NCI-H748 (cell line): ENCODE results near the gene ALK.

Source experiments
- DNase-seq: peaks from one replicate; lab custom pipeline; 2025; ENCODE audit not compliant: unreplicated experiment; lab: John Stamatoyannopoulos, UW

Gene ALK

DNA sequence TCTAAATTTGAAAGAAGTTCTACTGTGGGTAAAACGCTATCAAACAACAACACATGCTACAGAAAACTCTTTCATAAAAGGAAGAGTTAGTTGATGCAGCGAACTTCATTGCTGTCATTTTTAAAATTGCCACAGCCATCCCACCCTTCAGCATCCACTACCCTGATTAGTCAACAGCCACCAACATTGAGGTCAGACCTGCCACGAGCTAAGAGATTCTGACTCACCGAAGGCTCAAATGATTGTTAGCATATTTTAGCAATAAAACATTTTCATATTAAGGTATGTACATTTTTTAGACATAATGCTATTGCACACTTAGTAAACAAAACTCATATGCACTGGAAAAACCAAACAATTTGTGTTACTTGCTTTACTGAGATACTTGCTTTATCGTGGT is 459.1 kb downstream of the ALK start:
- DNase-seq = no peak

DNA sequence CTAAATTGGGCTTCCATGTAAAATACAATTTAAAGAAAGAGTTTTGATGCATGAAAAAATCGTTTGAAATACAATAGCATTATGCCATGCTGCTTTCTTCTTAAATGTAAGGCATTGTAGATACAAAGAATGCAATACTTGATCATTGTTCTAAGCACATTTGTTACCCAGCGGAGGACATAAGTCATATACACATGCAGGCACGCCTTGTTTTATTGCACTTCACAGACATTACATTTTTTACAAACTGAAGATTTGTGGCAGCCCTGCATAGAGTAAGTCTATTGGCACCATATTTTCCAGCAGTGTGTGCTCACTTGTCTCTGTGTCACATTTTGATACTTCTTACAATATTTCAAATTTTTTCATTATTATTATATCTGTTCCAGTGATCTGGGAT is 461.2 kb downstream of the ALK start:
- no peak for DNase-seq

- DNase-seq = no peak
These were observed 461.8 kb downstream of the ALK start for GRCh38 chr2:29459445-29460179.

- no peak for DNase-seq
These were observed 465.0 kb downstream of the ALK start for GRCh38 chr2:29456429-29456828.

DNA sequence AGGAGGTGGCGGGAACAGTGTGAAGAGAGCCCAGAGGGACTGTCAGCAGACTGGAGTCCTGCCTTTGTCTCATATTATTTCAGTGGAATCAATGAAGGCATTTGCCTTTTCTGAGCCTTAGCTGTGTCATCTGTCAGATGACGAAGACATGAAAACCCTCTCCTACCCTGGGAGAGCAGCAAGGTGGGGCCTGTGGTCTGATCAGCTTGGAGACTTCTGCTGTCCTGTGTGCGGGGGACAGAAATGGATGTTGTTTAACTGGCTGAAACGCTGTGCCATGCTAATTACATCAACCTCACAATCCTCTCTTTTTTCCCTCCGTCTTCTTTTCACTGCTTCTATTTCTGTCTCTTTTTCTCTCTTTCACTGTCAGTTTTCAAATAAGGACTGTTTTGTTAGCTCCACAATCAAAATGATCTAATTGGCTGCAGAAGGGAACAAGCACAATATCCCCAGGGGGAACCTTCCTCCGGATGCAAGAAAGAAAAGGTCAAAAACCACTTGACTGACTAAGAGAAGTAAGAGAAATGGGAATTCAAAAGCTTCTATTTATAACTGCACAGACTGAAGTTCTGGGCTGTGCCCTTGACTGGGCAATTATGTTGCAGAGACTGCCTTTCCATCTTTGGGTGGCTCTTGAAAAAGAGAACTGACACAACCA is 466.1 kb downstream of the ALK start:
- no peak for DNase-seq

DNA sequence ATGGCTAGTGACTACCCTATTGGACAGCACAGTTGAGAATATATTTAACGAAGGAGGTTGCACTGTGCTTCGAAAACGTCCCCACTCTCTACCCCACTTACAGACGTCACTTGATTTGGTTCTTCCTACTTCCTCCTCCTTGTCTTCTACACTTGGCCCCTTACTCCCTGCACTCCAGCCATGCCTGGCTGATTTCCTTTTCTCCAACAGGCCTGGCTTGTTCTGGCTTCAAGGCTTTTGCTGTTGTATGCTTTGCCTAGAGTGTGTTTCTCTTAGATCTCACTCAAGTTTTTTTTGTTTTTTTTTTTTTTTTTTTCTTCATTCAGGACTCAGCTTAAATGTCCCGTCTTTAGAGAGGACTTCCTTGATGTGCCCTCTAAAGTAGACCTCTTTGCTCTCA is 469.4 kb downstream of the ALK start:
- DNase-seq = no peak

DNA sequence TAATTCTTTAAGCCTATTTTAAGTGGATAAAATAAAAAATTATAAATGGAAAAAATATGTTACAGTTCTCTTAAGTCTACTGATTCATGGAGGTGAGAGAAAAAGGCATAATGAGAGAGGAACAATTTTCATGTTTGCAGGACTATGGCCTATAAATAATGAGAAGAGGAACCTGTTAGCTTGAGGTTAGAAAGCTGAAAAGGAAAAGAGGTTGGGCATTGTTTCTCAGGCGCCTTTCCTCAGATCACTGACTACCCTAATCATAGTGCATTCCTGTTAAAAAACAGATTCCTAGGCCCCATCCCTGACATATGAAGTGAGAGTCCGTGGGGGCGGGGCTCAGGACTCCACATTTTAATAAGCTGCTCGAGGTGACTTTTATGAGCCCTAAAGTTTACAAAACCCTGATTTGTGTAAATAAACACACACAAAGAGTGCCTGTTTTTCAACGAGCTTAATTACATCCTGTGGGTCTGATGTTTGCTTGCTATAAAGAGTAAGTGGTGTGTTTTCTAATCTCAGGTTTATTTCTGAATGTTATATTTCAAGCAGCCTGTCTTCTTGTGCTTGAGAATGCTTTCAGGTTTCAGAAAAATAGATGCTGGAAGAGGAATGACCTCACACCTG is 470.7 kb downstream of the ALK start:
- DNase-seq = peak; percentile 65

GRCh38 chr2:29449499-29449898 is 471.9 kb downstream of the ALK start:
- DNase-seq = no peak

GRCh38 chr2:29448096-29448688 is 473.2 kb downstream of the ALK start:
- DNase-seq = no peak

- DNase-seq = no peak
These were observed 473.9 kb downstream of the ALK start for GRCh38 chr2:29447513-29447912.

DNA sequence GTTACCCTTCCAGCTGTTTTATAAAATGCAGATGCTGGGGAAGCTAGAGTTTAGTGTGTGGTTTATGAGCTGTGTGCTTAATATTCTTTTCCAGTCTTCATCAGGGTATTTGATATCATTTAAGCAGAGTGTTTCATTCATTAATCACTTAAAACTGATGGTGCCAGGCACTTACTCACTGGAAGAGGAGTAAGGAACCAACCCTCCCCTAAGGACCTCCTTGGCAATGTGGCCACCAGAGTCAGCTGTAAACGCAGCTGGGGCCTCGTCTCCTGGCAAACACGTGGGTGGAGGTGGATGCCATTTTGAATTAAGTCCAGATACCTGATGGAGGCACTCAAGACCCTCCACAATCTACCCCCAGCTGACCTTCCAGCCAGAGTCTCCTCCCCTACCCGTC is 474.5 kb downstream of the ALK start:
- no peak for DNase-seq

GRCh38 chr2:29444150-29444549 is 477.2 kb downstream of the ALK start:
- no peak for DNase-seq

DNA sequence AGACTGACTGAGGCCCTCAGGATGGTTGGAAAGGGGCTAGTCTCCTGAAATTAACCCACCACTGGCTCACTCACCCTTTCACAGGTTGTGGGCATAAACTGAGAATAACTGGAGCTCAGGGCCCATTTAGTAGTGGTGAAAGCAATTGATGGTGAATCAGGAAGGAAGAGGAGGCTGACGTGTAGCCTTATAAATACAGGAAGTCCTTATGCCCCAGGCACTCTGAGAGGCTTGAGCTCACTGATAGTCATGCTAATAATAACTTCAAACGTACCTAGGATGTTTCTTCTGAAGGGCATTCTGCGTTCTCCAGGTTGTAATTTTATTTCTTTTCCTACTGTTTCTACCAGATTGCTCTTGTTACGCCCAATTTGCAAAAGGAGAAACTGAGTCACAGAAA is 477.8 kb downstream of the ALK start:
- DNase-seq = no peak

- no peak for DNase-seq
These were observed 478.2 kb downstream of the ALK start for GRCh38 chr2:29443151-29443550.

DNA sequence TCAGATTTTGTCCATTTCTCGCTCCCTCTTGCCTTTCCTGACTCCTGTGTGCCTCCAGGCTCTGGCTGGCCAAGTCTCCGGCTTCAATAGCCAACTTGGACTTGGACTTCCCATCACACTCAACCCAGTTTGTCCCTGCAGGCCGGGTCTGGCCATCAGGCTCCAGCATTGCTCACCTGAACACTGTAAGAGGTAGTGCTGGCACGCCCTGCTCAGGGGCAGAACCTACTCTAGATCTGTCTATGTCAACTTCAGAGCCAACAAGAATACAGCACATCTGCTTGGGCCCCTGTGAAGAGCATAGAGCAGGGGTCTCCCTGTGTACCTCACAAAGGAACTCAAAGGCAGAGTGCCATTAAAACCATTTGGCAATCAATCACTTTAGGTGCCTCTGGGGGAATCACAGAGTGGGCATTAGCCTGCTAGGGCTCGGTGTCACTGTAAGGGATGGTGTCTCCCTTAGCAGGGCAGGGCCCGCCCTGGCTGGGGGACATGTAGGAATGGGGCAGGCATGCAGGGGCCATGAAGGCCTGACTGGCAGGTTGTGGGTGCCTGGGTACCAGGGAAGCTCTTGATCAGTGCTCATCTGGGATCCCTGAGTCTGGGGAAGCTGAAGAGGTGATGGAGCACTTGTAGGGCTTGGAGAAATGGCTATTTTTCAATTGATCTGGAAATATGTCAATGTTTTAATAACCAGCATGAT is 480.3 kb downstream of the ALK start:
- DNase-seq = no peak

GRCh38 chr2:29433920-29434319 is 487.5 kb downstream of the ALK start:
- DNase-seq = no peak

DNA sequence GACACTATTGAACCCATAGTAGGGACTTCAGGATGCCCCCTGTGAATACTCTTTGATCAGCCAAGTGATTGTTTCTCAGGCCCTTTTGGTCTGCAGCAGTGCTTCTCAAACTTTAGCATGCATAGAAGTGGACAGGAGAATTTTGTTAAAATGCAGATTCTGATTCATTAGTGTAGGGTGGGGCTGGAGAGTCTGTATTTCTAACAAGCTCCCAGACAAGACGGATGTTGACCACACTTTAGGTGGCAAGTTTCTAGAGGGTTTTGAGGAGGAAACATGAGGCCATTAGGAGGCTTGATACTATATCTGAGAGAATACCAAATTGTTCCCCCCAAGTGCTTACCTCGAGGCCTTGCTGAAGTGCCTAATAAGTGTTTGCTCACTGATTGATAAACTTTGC is 488.3 kb downstream of the ALK start:
- DNase-seq = no peak

DNA sequence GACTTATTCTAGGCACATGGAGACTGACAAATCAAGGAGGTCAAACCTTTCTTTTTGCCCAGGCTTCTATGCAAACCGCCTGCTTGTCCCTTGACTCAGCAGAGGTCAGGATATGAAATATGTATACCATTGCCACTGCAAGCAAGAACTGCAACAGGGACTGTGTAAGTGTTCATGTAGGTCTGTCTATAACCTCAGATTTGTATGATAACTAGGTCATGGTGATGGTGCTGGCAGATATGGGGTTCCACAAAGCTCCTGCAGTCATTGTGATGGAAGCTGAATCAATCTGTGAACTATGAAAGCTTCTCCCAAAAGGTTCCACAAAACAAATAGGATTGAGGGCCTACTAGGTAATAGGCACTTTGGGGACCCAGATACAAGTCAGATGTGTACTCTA is 489.9 kb downstream of the ALK start:
- DNase-seq = no peak

- DNase-seq = no peak
These were observed 490.8 kb downstream of the ALK start for GRCh38 chr2:29430382-29431112.

DNA sequence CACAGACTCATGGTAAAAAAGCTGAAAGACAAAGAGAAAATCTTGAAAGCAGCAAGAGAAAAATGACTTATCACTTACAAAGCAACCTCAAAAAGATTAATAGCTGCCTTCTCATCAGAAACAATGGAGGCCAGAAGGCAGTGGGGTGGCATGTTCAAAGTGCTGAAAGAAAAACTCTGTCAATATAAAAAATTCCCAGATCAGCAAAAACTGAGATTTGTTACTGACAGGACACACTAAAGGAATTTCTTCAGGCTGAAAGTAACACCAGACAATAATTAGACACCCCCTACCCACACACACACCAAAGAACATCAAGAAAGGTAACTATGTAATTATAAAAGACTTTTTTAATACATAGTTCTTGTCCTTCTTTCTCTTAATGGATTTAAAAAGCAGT is 495.0 kb downstream of the ALK start:
- no peak for DNase-seq

- DNase-seq = no peak
These were observed 495.5 kb downstream of the ALK start for GRCh38 chr2:29425866-29426265.
